ENCODE measurements around the gene DHX16.
"Not testable (repeated sequence)": the region's sequence is repeated elsewhere in the genome, so short reads cannot be mapped to it uniquely, and the experiment has no call there.

DHX16 gene

DNA sequence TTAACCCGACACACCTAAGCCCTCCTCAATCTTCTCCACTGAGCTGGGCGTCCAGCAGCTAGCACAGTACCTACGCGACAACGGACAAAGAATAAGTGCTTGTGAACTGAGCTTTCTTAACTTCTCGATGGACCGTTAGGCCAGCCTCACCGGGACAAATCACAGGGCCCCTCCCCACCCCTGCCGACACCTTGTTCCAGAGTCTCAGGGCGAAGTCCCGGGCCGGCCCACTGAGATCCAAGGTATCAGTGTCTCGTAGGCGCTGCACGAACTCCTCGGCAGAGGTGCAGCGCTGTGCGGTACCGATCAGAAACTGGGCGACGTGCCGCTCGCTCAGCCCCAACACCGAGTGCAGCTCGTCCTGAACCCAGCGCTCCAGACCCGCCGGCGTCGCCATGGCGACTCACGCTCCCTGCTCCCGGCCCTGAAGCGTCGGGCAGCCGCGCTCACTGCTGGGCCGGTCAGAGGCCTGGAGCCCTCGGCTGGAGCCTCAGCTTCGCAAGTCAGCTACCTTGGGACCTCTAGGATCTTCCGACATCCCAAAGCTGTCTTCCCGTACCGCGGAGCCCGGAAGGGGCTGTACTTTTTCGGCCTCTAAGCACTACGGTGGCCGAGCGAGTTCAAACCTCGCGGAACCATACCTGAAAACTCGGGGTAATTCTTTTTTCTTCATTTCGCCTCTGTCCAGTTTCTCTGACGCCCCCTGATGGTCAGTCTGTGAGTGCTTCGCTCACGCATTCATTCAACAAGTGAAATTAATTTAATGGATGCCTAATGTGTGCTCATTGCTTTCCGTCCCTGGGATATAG, at the start of gene DHX16:
TSS of gene DHX16 (minus strand) at position 562 of the 809 bp plus-strand sequence. CDS start at position 397, 165 bp downstream.
- DNase-seq, result peak; percentile 90 to 94

GRCh38 chr6:30722025-30722279, 49.1 kb upstream of the DHX16 start:
- not testable (repeated sequence) for DNase-seq

DNA sequence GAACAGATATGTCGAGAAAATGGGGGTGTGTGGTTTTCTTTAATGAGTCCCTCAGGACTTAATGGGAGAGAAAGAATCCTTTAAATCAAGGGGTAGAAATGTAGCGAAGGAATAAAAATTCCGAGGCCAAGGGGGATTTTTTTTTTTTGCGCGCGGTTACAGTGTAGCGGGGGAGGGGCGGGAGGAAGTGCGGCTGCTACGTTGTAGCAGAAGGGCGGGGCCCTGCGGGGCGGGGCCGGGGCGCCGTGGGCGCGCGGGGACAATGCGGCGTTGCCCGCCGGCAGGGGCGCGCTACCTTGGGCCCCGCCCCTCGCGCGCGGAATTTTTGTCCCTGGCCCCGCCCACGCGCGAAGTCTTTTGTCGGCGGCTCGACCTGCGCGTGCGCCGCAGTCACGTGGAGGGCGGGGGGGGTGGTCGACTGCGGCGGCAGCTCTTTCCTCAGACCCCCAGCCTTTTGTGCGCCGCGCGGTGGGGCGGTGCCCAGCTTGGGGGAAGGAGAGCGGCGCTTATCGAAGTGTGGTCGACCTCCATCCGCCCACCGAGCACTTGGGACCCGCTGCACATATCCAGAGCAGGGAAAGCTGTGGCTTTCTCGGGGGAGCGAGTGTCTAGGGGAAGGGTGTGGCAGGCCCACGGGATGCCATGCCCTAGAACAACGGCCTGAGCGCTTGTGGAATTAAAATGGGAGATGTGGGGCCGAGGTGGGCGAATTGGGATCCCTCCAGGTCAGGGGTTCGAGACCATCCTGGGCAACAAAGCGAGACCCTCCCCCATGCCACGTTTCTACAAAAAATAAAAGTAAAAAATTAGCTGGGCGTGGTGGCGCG, 48.6 kb upstream of the DHX16 start:
- DNase-seq, result peak; percentile 98

GRCh38 chr6:30720738-30721197, 48.0 kb upstream of the DHX16 start:
- peak; percentile 51 to 65 for DNase-seq

GRCh38 chr6:30719791-30720737, 47.3 kb upstream of the DHX16 start, which contains the start of gene TUBB:
Gene TUBB, plus strand, starts transcription at chr6:30720352. Its CDS starts 155 bp downstream, at chr6:30720507.
- DNase-seq, result peak; percentile 92 to 94

DNA sequence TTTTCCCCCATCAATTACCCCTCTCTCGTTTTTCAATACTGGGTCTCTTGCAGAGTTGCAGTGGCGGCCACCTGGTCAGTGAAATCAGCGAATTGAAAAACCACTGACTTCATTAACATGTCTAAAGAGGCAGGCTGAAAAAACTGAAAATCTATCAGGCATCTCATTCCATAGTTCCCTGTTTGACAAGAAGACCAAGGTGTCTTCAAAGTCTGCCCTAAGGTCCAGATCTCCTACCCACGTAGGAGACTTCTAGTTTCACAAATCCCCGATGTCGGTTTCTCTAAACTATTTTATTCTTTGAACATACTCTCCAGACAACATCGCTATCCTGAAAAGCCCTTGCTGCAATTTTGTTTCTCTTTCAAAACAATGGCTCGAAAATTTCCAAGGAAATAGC, 46.5 kb upstream of the DHX16 start:
- DNase-seq, result no peak

DNA sequence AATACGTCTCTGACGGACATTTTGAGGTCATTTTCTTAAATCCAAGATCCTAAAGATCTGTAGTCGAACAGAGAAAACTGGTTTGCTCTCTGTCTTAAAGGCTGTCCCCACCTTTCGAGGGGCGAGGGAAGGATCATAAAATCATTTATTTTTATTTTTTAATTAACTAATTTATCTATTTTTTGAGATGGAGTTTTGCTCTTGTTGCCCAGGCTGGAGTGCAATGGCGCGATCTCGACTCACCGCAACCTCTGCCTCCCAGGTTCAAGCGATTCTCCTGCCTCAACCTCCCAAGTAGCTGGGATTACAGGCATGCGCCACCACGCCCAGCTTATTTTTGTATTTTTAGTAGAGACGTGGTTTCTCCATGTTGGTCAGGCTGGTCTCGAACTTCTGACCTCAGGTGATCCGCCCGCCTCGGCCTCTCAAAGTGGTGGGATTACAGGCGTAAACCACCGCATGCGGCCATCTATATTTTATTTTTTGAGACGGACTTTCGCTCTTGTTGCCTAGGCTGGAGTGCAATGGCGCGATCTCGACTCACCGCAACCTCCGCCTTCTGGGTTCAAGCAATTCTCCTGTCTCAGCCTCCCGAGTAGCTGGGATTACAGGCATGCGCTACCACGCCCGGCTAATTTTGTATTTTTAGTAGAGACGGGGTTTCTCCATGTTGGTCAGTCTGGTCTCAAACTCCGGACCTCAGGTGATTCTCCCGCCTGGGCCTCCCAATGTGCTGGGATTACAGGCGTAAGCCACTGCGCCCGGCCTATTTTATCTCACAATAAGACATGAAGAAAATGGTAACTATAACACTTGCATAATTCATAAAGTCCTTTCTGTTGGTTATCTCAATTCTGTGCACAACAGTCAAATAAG, 45.3 kb upstream of the DHX16 start:
- not testable (repeated sequence) for DNase-seq

DNA sequence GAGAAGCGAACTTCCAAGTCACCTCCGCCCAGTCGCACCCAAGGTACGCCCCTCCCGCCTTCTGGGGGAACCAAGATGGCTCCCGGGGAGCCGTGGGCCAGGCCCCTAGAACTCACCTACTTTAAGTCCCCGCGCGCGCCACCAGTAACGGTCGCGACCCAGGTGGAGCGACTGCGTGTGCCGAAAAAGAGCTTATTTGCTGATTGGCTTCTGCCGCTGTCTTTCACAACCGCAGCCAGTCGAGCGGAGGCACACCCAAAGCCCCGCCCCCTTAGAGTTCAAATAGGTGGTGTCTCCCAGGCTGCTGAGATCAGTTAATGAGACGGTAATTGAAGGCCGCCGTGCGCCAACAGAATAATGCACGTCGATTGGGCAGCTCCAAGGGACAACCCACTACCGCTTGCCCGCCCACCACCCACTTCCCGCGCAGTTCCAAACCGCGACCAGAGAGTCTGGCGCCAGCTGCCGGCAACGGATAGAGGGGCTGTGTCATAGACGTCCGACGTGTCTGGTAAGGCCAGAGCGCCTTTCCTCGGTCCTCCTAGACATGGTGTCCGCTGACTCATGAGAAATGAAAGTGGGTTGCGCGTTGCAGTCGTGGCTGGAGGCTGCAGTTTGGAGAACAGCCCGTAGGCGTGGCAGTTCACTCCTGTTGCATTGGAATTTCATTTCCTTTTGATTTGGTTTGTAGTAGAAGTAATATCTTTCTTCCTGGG, 44.5 kb upstream of the DHX16 start, which contains the start of gene MDC1:
TSS of gene MDC1 (minus strand) at position 153 of the 716 bp plus-strand sequence. CDS start 2,106 bp downstream, outside the sequence.
- peak; percentile 98 to 99 for DNase-seq

GRCh38 chr6:30716879-30717128, 44.0 kb upstream of the DHX16 start:
- DNase-seq, result no peak

DNA sequence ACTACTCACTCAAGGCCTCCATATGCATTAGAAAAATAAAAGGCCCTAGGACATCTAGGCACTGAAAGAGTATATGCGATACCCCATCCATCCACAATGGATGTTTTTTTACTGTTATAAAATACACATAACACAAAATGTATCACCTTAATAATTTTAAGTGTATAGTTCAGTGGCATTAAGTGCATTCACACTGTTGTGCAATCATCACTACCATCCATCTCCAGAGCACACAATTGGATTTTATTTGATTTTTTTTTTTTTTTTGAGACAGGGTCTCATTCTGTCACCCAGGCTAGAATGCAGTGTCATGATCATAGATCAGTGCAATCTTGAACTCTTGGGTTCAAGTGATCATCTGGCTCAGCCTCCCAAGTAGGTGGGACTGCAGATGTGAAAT, 41.5 kb upstream of the DHX16 start:
- no peak for DNase-seq

GRCh38 chr6:30712441-30712945, 39.7 kb upstream of the DHX16 start:
- no peak for DNase-seq

DNA sequence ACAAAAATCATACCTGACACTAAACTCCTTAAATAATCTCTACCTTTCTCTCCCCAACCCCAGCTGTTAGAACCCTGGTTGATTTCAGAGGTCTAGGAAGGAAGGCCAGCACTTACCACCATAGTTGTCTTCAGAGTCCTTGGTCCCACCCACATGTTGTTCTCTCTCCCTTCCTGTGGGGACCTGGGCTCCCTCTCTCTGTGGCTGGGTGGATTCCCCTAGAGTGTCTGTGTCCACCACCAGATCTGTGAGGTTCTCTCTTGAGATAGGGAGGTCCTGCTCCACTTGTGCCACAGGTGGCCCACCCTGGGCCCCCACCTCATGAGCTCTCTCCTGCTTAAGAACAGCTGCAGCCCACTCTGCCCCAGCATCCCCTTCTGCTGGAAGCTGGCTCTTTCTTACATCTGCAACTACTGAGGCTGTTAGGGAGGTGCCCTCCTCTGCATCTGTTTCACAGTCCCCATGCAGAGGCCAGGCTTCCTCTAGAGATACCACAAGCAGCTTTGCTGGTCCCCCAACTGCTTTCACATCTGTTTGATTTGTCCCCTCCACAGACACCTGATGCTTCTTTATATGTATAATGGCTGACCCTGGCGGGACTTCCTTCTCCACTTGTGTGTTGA, 39.1 kb upstream of the DHX16 start:
- DNase-seq, result no peak

GRCh38 chr6:30709101-30709868, 36.5 kb upstream of the DHX16 start:
- DNase-seq, result no peak

GRCh38 chr6:30707281-30707850, 34.6 kb upstream of the DHX16 start:
- no peak for DNase-seq

- no peak for DNase-seq
These were observed 32.8 kb upstream of the DHX16 start for GRCh38 chr6:30705620-30706019.

DNA sequence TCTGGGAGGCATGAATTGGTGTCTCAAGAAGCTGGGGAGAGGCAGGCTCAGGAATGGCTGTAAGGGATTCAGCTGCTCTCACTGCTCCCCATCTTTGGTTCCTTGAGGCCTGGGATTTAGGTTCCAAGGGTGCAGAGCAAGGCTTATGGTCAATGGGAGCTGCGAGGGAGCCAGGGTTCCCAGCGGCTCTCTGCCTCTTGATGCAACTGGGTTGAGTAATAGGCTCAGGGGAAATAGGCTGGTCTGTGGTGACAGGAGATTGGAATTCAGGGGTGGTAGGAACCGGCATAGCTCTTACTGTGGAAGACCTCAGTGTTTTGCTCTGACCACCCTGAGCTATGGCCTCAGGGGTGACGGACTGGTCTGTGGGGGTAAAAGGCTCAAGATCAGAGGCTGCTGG, 31.0 kb upstream of the DHX16 start:
- DNase-seq, result no peak

DNA sequence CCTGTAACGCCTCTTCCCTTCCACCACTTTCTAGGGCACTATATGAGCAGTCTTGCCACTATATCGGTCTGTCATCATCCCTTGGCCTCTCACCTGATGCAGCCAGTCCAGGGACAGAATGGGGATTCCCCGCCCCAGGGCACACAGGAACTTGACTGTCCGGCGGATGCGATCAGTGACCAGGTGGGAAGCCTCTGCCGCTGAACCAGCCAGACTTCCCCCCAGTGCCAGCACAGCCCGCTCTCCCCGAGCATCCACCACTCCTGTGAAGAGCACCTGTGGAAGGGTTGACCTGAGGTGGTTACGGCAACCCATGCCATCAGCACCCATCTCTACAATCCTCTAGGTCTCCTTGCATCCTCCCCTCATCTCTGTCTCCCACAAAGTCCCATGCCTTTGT, 30.2 kb upstream of the DHX16 start:
- DNase-seq, result no peak

DNA sequence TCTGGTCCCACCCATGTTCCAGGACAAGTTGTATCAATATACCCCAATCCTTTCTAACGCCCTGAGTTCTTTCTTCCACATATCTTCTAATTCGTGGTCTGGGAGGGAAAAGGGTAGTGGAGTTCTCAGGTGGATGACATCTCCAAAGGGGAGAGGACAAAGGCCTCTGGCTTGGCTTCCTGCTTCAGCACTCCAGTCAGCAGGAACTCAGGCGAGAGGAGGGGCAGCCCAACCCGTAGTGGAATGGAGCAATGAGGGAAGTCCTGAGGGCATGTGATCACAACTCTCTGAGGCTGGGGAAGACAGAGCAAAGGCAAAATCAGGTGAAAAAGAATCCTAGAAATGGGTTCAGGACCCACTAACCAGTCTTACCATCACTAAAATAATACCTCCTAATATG, 27.5 kb upstream of the DHX16 start:
- DNase-seq, result no peak

- no peak for DNase-seq
These were observed 23.6 kb upstream of the DHX16 start for GRCh38 chr6:30696432-30696831.

All from activated CD4-positive, alpha-beta T cell treated with anti-CD3 and anti-CD28 coated beads for 4 hours (primary cell).